ENCODE results near the gene PYDC2. TPM values are rescaled to one million over a fixed set of nuclear protein-coding genes. Genes with fewer than 3 reads are reported as not detected.
"Not testable (repeated sequence)": the region's sequence is repeated elsewhere in the genome, so short reads cannot be mapped to it uniquely, and the experiment has no call there.

Gene PYDC2
- polyA plus RNA-seq, 1 of the 3 experiments (the other 2 are of a cell fraction), result not detected

DNA sequence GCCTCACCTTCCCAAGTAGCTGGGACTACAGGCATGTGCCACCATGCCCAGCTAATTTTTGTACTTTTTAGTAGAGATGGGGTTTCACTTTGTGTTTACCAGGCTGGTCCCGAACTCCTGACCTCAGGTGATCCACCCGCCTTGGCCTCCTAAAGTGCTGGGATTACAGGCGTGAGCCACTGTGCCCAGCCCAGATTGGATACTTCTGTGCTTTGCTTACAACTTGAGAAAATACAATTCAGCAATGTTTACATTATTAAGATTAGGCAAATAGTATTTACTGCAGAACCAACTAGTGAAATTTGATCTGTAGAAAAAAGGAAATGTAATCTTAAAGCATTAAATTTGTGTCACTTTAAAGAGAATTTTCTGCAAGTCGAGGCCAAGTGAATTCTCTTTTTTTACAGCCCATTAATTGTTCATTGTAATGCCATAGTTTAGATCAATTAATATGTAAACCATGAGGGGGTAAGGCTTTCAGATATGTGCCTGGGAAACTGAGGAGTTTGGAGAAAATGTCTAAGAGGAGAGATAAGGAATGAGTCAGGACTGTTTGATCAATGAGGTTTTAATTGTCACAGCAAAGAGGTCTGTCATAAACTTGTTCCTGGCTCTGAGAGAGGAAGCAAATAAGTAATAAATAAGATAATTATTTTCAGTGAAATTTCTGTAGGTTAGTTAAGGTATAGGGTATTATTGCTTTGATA, 15.3 kb downstream of the PYDC2 start:
- H3K79me2 ChIP-seq (ENCODE audit: insufficient read depth), result no peaks in the 10 kb centered on the region
- H2AFZ ChIP-seq (ENCODE audit: low read depth), result no peak overlapping the region
- no peak for TF ChIP-seq TCF12 (IDR thresholded peaks at IDR 0.05)
- no peak for TF ChIP-seq EP300 (IDR thresholded peaks at IDR 0.05; ENCODE audit: borderline replicate concordance in 1 of 2, low read depth in 1 of 2, low read length in 1 of 2)
- no peak for TF ChIP-seq ELF1 (IDR thresholded peaks at IDR 0.05)
- TF ChIP-seq, protein P1, sequence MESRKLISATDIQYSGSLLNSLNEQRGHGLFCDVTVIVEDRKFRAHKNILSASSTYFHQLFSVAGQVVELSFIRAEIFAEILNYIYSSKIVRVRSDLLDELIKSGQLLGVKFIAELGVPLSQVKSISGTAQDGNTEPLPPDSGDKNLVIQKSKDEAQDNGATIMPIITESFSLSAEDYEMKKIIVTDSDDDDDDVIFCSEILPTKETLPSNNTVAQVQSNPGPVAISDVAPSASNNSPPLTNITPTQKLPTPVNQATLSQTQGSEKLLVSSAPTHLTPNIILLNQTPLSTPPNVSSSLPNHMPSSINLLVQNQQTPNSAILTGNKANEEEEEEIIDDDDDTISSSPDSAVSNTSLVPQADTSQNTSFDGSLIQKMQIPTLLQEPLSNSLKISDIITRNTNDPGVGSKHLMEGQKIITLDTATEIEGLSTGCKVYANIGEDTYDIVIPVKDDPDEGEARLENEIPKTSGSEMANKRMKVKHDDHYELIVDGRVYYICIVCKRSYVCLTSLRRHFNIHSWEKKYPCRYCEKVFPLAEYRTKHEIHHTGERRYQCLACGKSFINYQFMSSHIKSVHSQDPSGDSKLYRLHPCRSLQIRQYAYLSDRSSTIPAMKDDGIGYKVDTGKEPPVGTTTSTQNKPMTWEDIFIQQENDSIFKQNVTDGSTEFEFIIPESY (IDR thresholded peaks at IDR 0.05; ENCODE audit: borderline replicate concordance, low read depth), result no peak
- TF ChIP-seq, protein P2, sequence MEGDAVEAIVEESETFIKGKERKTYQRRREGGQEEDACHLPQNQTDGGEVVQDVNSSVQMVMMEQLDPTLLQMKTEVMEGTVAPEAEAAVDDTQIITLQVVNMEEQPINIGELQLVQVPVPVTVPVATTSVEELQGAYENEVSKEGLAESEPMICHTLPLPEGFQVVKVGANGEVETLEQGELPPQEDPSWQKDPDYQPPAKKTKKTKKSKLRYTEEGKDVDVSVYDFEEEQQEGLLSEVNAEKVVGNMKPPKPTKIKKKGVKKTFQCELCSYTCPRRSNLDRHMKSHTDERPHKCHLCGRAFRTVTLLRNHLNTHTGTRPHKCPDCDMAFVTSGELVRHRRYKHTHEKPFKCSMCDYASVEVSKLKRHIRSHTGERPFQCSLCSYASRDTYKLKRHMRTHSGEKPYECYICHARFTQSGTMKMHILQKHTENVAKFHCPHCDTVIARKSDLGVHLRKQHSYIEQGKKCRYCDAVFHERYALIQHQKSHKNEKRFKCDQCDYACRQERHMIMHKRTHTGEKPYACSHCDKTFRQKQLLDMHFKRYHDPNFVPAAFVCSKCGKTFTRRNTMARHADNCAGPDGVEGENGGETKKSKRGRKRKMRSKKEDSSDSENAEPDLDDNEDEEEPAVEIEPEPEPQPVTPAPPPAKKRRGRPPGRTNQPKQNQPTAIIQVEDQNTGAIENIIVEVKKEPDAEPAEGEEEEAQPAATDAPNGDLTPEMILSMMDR (IDR thresholded peaks at IDR 0.05), result no peak
- TF ChIP-seq, protein P3, sequence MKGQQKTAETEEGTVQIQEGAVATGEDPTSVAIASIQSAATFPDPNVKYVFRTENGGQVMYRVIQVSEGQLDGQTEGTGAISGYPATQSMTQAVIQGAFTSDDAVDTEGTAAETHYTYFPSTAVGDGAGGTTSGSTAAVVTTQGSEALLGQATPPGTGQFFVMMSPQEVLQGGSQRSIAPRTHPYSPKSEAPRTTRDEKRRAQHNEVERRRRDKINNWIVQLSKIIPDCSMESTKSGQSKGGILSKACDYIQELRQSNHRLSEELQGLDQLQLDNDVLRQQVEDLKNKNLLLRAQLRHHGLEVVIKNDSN (IDR thresholded peaks at IDR 0.05; ENCODE audit: borderline replicate concordance, low read depth), result no peak
- TF ChIP-seq MXI1 (IDR thresholded peaks at IDR 0.05; ENCODE audit: low read depth, low read length), result no peak
- TF ChIP-seq, protein P4, sequence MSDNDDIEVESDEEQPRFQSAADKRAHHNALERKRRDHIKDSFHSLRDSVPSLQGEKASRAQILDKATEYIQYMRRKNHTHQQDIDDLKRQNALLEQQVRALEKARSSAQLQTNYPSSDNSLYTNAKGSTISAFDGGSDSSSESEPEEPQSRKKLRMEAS (IDR thresholded peaks at IDR 0.05; ENCODE audit: low read depth), result no peak
- TF ChIP-seq POLR2AphosphoS5 (IDR thresholded peaks at IDR 0.05; ENCODE audit: low read depth, low read length), result no peak
- no peak for TF ChIP-seq YY1 (IDR thresholded peaks at IDR 0.05; ENCODE audit: low read depth)
- no peak for TF ChIP-seq JUND (IDR thresholded peaks at IDR 0.05)
- TF ChIP-seq, protein P5, sequence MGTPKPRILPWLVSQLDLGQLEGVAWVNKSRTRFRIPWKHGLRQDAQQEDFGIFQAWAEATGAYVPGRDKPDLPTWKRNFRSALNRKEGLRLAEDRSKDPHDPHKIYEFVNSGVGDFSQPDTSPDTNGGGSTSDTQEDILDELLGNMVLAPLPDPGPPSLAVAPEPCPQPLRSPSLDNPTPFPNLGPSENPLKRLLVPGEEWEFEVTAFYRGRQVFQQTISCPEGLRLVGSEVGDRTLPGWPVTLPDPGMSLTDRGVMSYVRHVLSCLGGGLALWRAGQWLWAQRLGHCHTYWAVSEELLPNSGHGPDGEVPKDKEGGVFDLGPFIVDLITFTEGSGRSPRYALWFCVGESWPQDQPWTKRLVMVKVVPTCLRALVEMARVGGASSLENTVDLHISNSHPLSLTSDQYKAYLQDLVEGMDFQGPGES (IDR thresholded peaks at IDR 0.05; ENCODE audit: low read depth, low read length), result no peak
- no peak for TF ChIP-seq FOXM1 (IDR thresholded peaks at IDR 0.05; ENCODE audit: low read depth)
- TF ChIP-seq, protein P6, sequence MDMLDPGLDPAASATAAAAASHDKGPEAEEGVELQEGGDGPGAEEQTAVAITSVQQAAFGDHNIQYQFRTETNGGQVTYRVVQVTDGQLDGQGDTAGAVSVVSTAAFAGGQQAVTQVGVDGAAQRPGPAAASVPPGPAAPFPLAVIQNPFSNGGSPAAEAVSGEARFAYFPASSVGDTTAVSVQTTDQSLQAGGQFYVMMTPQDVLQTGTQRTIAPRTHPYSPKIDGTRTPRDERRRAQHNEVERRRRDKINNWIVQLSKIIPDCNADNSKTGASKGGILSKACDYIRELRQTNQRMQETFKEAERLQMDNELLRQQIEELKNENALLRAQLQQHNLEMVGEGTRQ (IDR thresholded peaks at IDR 0.05; ENCODE audit: borderline replicate concordance, low read depth, low read length), result no peak
- no peak for TF ChIP-seq RCOR1 (IDR thresholded peaks at IDR 0.05; ENCODE audit: low read length)
- TF ChIP-seq RAD21 (IDR thresholded peaks at IDR 0.05; ENCODE audit: low read length), result no peak
- no peaks in the 10 kb centered on the region for H3F3A ChIP-seq (replicated peaks; ENCODE audit: insufficient read depth)
- no peaks in the 10 kb centered on the region for H3K27me3 ChIP-seq (ENCODE audit: insufficient read depth)
- H3K36me3 ChIP-seq (replicated peaks in 1 of 2; ENCODE audit: control insufficient read depth in 1 of 2, insufficient read depth in 2 of 2, low read length in 1 of 2), result no peaks in the 10 kb centered on the region
- no peaks in the 10 kb centered on the region for H4K20me1 ChIP-seq (ENCODE audit: insufficient read depth)
- CTCF ChIA-PET, result no interaction called here
- no peak overlapping the region for H3K9ac ChIP-seq
- no peak for DNase-seq
- 58% methylated on average over 4 of the region's 4 CpGs for WGBS (ENCODE audit: low lambda C conversion rate)
- H3K4me3 ChIP-seq (ENCODE audit: low read depth in 2 of 2, low read length in 1 of 2), result no peak overlapping the region
- H3K4me1 ChIP-seq (ENCODE audit: control insufficient read depth in 1 of 2, insufficient read depth in 2 of 2, low read depth in 1 of 2, low read length in 1 of 2), result no peaks in the 10 kb centered on the region
- H3K9me3 ChIP-seq, result no peaks in the 10 kb centered on the region
- H3K9me2 ChIP-seq, result no peaks in the 10 kb centered on the region
- no peak overlapping the region for H3K27ac ChIP-seq (ENCODE audit: low read depth in 2 of 2, low read length in 1 of 2)
- no peak overlapping the region for H3K4me2 ChIP-seq
- POLR2A ChIA-PET, result no interaction called here

DNA sequence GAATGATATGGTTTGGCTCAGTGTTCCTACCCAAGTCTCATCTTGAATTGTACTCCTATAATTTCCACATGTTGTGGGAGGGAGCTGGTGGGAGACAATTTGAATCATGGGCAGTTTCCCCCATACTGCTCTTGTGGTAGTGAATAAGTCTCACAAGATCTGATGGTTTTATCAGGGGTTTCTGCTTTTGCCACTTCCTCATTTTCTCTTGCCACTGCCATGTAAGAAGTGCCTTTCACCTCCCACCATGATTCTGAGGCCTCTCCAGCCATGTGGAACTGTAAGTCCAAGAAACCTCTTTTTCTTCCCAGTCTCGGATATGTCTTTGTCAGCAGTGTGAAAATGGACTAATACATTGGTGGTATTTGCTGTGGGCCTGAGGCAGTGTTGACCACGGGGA, 23.0 kb downstream of the PYDC2 start:
- H3K27ac ChIP-seq (ENCODE audit: low read depth in 2 of 2, low read length in 1 of 2); H3K4me1 ChIP-seq (ENCODE audit: control insufficient read depth in 1 of 2, insufficient read depth in 2 of 2, low read depth in 1 of 2, low read length in 1 of 2); H3F3A ChIP-seq (replicated peaks; ENCODE audit: insufficient read depth); CTCF ChIA-PET; H3K9me3 ChIP-seq; H3K4me3 ChIP-seq (ENCODE audit: low read depth in 2 of 2, low read length in 1 of 2); H3K9ac ChIP-seq; H3K79me2 ChIP-seq (ENCODE audit: insufficient read depth); DNase-seq; H3K9me2 ChIP-seq; POLR2A ChIA-PET; H2AFZ ChIP-seq (ENCODE audit: low read depth); H3K27me3 ChIP-seq (ENCODE audit: insufficient read depth); H3K36me3 ChIP-seq (replicated peaks in 1 of 2; ENCODE audit: control insufficient read depth in 1 of 2, insufficient read depth in 2 of 2, low read length in 1 of 2); H4K20me1 ChIP-seq (ENCODE audit: insufficient read depth); H3K4me2 ChIP-seq: not testable (repeated sequence)
- WGBS (ENCODE audit: low lambda C conversion rate), result 81% methylated on average over 2 of the region's 2 CpGs
